GM23338 (cell line): Measurements from ENCODE around the gene SAAL1. TPM values are rescaled to one million over a fixed set of nuclear protein-coding genes. Genes with fewer than 3 reads are reported as not detected.

Source experiments
- ATAC-seq: fragments of 200-7000 bp; cut with Tn5 transposase; 3 replicates; pipeline ENCODE4 v1.9.1; 2020
- DNase-seq: peaks from one replicate; pipeline ENCODE4 v3.0.0-alpha.2; 2015; ENCODE audit warnings: low spot score
- H2AFZ ChIP-seq: fragments of 200-600 bp; sonication (generic); 2 replicates; pipeline ENCODE4 v1.8.0; 2016; ENCODE audit warnings: antibody characterized with exemption, mild to moderate bottlenecking, moderate library complexity
- H3F3A ChIP-seq: fragments of 200-600 bp; sonication (generic); replicated peaks from 2 replicates; pipeline ENCODE4 v1.8.0; 2017; ENCODE audit warnings: antibody characterized with exemption, mixed run types, low read depth
- H3K27ac ChIP-seq: fragments of 200-600 bp; sonication (generic); 2 replicates; pipeline ENCODE4 v1.6.1; 2016; ENCODE audit warnings: low read depth
- H3K27me3 ChIP-seq: fragments of 200-600 bp; sonication (generic); 2 replicates; pipeline ENCODE4 v1.8.0; 2016; ENCODE audit warnings: mild to moderate bottlenecking, mixed run types, moderate library complexity; ENCODE audit not compliant: insufficient read depth
- H3K36me3 ChIP-seq: fragments of 200-600 bp; sonication (generic); 2 replicates; pipeline ENCODE4 v1.8.0; 2016; ENCODE audit warnings: mild to moderate bottlenecking; ENCODE audit not compliant: insufficient read depth
- H3K4me1 ChIP-seq: fragments of 200-600 bp; sonication (generic); 2 replicates; pipeline ENCODE4 v1.8.0; 2016; ENCODE audit warnings: mild to moderate bottlenecking, moderate library complexity; ENCODE audit not compliant: insufficient read depth
- H3K4me2 ChIP-seq: fragments of 200-600 bp; sonication (generic); 2 replicates; pipeline ENCODE4 v1.7.1; 2017; ENCODE audit warnings: mixed run types
- H3K4me3 ChIP-seq: fragments of 200-600 bp; sonication (generic); 2 replicates; pipeline ENCODE4 v1.6.1; 2016; ENCODE audit warnings: mixed run types
- H3K79me2 ChIP-seq: fragments of 200-600 bp; sonication (generic); replicated peaks from 2 replicates; pipeline ENCODE4 v1.8.0; 2017; ENCODE audit warnings: mild to moderate bottlenecking; ENCODE audit not compliant: insufficient read depth
- H3K9me2 ChIP-seq: fragments of 200-600 bp; sonication (generic); 2 replicates; pipeline ENCODE4 v1.8.0; 2017; ENCODE audit not compliant: insufficient read depth
- H4K20me1 ChIP-seq: fragments of 200-600 bp; sonication (generic); replicated peaks from 2 replicates; pipeline ENCODE4 v1.8.0; 2017; ENCODE audit warnings: mild to moderate bottlenecking; ENCODE audit not compliant: insufficient read depth
- H3K27ac Mint-ChIP-seq: 2 replicates; pipeline ENCODE4 v1.8.0; 2020; ENCODE audit warnings: inconsistent platforms, mild to moderate bottlenecking, moderate library complexity, mixed read lengths
- H3K27me3 Mint-ChIP-seq: 3 replicates; pipeline ENCODE4 v1.8.0; 2022; ENCODE audit warnings: low read depth, mild to moderate bottlenecking, moderate library complexity, mixed read lengths, inconsistent platforms; ENCODE audit not compliant: insufficient read depth, poor library complexity
- H3K36me3 Mint-ChIP-seq: 3 replicates; pipeline ENCODE4 v1.8.0; 2021; ENCODE audit warnings: low read depth, mild to moderate bottlenecking, inconsistent platforms, moderate library complexity, mixed read lengths
- H3K4me1 Mint-ChIP-seq: 3 replicates; pipeline ENCODE4 v1.8.0; 2020; ENCODE audit warnings: mild to moderate bottlenecking, inconsistent platforms, mixed read lengths
- H3K4me3 Mint-ChIP-seq: 3 replicates; pipeline ENCODE4 v1.8.0; 2021; ENCODE audit warnings: moderate library complexity, mild to moderate bottlenecking, inconsistent platforms, mixed read lengths
- H3K9me3 Mint-ChIP-seq: 3 replicates; pipeline ENCODE4 v1.8.0; 2020; ENCODE audit warnings: moderate library complexity, mild to moderate bottlenecking, inconsistent platforms, mixed read lengths
- EZH2 ChIP-seq: fragments of 200-600 bp; sonication (generic); IDR thresholded peaks from one replicate; pipeline ENCODE4 v1.8.0; 2017; ENCODE audit warnings: antibody characterized with exemption, mild to moderate bottlenecking, low read depth; ENCODE audit not compliant: unreplicated experiment
- JUNB ChIP-seq: IDR thresholded peaks from one replicate; pipeline ENCODE4 v1.6.1; 2016; ENCODE audit warnings: antibody characterized with exemption; ENCODE audit not compliant: unreplicated experiment
- STAT1 ChIP-seq: IDR thresholded peaks from one replicate; pipeline ENCODE4 v1.6.1; 2016; ENCODE audit warnings: antibody characterized with exemption; ENCODE audit not compliant: unreplicated experiment
- ZNF331 ChIP-seq: fragments of 250-450 bp; sonication (Bioruptor Pico); IDR thresholded peaks from 2 replicates; pipeline ENCODE4 v1.5.0; 2020; ENCODE audit warnings: low read depth, mild to moderate bottlenecking, moderate library complexity
- polyA plus RNA-seq: library from polyadenylated mRNA; unstranded; fragments of >200 nt; fragmentation: Nextera tagmentation; extraction: Ambion mirVana; gene quantifications from 2 replicates; pipeline ENCODE4 v1.2.1, GENCODE V29; 2016
- total RNA-seq: library from RNA; depleted of rRNA; stranded (reverse); fragments of >200 nt; shearing (Covaris generic); gene quantifications from 2 replicates; pipeline ENCODE4 v1.2.3, GENCODE V29; 2014
- TF ChIP-seq, protein P1 (sequence below): fragments of 250-450 bp; sonication (Bioruptor Pico); IDR thresholded peaks from 2 replicates; pipeline ENCODE4 v1.5.0; 2020; ENCODE audit warnings: mild to moderate bottlenecking, moderate library complexity
- TF ChIP-seq, protein P2 (sequence below): IDR thresholded peaks from 2 replicates; pipeline ENCODE4 v1.6.1; 2016; ENCODE audit warnings: antibody characterized with exemption
- TF ChIP-seq, protein P3 (sequence below), 2 experiments: fragments of 200-600 bp in 1 of 2; sonication (generic) in 1 of 2; conservative IDR thresholded peaks; 2 replicates each; pipeline versions ENCODE4 v1.5.1 to v1.6.1; 2016 to 2017; ENCODE audit warnings: antibody characterized with exemption in 2 of 2, low read depth in 2 of 2, mild to moderate bottlenecking in 2 of 2, moderate library complexity in 1 of 2

Gene SAAL1
- total and polyA plus RNA-seq, 2 experiments from 2014 or later = 45.9 to 61.0 TPM

DNA sequence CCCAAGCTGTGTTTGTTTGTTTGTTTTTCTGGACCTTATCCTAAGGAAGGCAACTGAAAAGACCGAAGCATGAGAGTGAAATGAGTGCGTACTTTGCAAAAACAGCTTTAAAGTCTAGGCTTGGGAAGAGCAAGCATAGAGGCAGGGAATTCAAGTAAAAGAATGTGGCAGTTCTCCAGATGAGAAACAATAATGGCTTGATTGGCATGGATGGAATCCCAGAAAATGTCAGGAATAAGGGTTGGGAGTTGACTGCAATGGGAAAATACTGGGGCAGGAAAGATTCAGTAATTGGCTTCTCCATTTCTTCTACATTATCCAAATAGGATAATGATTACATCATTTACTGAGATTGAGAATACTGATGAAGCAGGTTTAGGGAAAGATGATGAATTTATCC lies 17.5 kb downstream of the SAAL1 start (continued):
- TF ChIP-seq, protein P1, sequence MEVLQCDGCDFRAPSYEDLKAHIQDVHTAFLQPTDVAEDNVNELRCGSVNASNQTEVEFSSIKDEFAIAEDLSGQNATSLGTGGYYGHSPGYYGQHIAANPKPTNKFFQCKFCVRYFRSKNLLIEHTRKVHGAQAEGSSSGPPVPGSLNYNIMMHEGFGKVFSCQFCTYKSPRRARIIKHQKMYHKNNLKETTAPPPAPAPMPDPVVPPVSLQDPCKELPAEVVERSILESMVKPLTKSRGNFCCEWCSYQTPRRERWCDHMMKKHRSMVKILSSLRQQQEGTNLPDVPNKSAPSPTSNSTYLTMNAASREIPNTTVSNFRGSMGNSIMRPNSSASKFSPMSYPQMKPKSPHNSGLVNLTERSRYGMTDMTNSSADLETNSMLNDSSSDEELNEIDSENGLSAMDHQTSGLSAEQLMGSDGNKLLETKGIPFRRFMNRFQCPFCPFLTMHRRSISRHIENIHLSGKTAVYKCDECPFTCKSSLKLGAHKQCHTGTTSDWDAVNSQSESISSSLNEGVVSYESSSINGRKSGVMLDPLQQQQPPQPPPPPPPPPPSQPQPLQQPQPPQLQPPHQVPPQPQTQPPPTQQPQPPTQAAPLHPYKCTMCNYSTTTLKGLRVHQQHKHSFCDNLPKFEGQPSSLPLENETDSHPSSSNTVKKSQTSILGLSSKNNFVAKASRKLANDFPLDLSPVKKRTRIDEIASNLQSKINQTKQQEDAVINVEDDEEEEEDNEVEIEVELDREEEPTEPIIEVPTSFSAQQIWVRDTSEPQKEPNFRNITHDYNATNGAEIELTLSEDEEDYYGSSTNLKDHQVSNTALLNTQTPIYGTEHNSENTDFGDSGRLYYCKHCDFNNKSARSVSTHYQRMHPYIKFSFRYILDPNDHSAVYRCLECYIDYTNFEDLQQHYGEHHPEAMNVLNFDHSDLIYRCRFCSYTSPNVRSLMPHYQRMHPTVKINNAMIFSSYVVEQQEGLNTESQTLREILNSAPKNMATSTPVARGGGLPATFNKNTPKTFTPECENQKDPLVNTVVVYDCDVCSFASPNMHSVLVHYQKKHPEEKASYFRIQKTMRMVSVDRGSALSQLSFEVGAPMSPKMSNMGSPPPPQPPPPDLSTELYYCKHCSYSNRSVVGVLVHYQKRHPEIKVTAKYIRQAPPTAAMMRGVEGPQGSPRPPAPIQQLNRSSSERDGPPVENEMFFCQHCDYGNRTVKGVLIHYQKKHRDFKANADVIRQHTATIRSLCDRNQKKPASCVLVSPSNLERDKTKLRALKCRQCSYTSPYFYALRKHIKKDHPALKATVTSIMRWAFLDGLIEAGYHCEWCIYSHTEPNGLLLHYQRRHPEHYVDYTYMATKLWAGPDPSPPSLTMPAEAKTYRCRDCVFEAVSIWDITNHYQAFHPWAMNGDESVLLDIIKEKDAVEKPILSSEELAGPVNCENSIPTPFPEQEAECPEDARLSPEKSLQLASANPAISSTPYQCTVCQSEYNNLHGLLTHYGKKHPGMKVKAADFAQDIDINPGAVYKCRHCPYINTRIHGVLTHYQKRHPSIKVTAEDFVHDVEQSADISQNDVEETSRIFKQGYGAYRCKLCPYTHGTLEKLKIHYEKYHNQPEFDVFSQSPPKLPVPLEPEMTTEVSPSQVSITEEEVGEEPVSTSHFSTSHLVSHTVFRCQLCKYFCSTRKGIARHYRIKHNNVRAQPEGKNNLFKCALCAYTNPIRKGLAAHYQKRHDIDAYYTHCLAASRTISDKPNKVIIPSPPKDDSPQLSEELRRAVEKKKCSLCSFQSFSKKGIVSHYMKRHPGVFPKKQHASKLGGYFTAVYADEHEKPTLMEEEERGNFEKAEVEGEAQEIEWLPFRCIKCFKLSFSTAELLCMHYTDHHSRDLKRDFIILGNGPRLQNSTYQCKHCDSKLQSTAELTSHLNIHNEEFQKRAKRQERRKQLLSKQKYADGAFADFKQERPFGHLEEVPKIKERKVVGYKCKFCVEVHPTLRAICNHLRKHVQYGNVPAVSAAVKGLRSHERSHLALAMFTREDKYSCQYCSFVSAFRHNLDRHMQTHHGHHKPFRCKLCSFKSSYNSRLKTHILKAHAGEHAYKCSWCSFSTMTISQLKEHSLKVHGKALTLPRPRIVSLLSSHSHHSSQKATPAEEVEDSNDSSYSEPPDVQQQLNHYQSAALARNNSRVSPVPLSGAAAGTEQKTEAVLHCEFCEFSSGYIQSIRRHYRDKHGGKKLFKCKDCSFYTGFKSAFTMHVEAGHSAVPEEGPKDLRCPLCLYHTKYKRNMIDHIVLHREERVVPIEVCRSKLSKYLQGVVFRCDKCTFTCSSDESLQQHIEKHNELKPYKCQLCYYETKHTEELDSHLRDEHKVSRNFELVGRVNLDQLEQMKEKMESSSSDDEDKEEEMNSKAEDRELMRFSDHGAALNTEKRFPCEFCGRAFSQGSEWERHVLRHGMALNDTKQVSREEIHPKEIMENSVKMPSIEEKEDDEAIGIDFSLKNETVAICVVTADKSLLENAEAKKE = no peak

DNA sequence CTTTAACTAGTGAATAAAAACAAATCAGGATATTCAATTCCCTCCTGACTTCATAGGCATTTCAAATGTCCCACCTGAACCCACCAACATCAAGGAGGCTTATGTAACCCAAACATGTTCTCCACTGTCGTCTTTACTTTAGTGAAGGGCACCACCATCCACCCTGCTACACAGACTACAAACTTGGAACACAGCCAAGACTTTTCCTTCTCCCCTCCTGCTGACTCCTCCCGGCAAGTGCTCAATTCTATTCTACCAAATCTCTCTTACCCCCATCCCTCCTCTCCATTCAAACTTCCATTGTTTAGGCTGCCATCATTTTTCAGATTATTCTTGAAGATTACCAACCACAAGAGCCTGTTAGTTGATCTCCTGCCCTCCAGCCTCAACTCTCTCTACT lies 24.3 kb downstream of the SAAL1 start:
- H3K27me3 ChIP-seq = no peaks in the 10 kb centered on the region
- Mint-ChIP-seq H3K9me3 (no peaks in the 10 kb centered on the region; the same call in 2 of the 3 replicates), H3K4me1 (peaks cover 5% of the 10 kb centered on the region; the same call in 2 of the 3 replicates), H3K4me3 (no peak overlapping the region), H3K27ac (no peak overlapping the region), H3K27me3 (no peaks in the 10 kb centered on the region), H3K36me3 (peaks cover 56% of the 10 kb centered on the region)
- H3K79me2 ChIP-seq = no peaks in the 10 kb centered on the region
- no peak overlapping the region for H3K4me2 ChIP-seq
- no peaks in the 10 kb centered on the region for H4K20me1 ChIP-seq
- no peak overlapping the region for H2AFZ ChIP-seq
- no peaks in the 10 kb centered on the region for H3K9me2 ChIP-seq
- DNase-seq (no peak), ATAC-seq (no peak)
- H3K4me1 ChIP-seq = no peaks in the 10 kb centered on the region
- H3K27ac ChIP-seq = no peak overlapping the region
- peaks cover 20% of the 10 kb centered on the region; the same call in 1 of the 2 replicates for H3K36me3 ChIP-seq
- no peaks in the 10 kb centered on the region for H3F3A ChIP-seq
- H3K4me3 ChIP-seq = no peak overlapping the region
- TF ChIP-seq JUNB (no peak), ZNF331 (no peak), EZH2 (no peak), STAT1 (no peak)
- TF ChIP-seq, protein P1 = no peak
- TF ChIP-seq, protein P2, sequence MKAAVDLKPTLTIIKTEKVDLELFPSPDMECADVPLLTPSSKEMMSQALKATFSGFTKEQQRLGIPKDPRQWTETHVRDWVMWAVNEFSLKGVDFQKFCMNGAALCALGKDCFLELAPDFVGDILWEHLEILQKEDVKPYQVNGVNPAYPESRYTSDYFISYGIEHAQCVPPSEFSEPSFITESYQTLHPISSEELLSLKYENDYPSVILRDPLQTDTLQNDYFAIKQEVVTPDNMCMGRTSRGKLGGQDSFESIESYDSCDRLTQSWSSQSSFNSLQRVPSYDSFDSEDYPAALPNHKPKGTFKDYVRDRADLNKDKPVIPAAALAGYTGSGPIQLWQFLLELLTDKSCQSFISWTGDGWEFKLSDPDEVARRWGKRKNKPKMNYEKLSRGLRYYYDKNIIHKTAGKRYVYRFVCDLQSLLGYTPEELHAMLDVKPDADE = no peak
- TF ChIP-seq, protein P3, sequence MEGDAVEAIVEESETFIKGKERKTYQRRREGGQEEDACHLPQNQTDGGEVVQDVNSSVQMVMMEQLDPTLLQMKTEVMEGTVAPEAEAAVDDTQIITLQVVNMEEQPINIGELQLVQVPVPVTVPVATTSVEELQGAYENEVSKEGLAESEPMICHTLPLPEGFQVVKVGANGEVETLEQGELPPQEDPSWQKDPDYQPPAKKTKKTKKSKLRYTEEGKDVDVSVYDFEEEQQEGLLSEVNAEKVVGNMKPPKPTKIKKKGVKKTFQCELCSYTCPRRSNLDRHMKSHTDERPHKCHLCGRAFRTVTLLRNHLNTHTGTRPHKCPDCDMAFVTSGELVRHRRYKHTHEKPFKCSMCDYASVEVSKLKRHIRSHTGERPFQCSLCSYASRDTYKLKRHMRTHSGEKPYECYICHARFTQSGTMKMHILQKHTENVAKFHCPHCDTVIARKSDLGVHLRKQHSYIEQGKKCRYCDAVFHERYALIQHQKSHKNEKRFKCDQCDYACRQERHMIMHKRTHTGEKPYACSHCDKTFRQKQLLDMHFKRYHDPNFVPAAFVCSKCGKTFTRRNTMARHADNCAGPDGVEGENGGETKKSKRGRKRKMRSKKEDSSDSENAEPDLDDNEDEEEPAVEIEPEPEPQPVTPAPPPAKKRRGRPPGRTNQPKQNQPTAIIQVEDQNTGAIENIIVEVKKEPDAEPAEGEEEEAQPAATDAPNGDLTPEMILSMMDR (conservative IDR thresholded peaks at IDR 0.05; ENCODE audit: low read depth in 2 of 2) = no peak
